Measurements from ENCODE around the gene BPHL. TPM values are rescaled to one million over a fixed set of nuclear protein-coding genes. Genes with fewer than 3 reads are reported as not detected.
"Not testable (repeated sequence)": the region's sequence is repeated elsewhere in the genome, so short reads cannot be mapped to it uniquely, and the experiment has no call there.

BPHL gene
- total RNA-seq, 1 donor from 2014 or later = 27.7 TPM

DNA sequence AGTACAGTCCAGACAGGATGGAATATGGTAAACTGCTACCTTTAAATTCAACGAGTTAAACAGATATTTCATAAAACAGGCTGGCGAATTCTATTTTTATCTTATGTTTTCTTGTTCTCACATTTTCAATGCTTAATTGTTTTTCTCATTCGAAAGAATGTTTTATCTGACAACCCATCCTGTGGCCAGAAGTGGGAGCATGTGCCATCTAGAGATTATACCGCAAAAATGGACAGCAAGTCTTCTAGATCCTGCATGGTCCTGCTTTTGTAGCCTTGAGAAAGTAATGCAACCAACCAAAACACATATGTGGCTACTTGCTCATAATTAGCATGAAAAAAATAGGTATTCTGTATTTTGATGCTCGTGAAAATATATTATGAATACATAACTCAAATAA, 78.3 kb downstream of the BPHL start:
- no peaks in the 10 kb centered on the region for H3K4me1 Mint-ChIP-seq (ENCODE audit: unreplicated experiment)
- DNase-seq (ENCODE audit: extremely low spot score, unreplicated experiment) = no peak
- H3K9me3 Mint-ChIP-seq (ENCODE audit: unreplicated experiment) = no peaks in the 10 kb centered on the region
- H3K4me3 Mint-ChIP-seq (ENCODE audit: unreplicated experiment) = no peak overlapping the region
- no peak overlapping the region for H3K27ac Mint-ChIP-seq (ENCODE audit: unreplicated experiment)
- H3K27me3 Mint-ChIP-seq (ENCODE audit: unreplicated experiment) = no peaks in the 10 kb centered on the region
- TF ChIP-seq, protein P1, sequence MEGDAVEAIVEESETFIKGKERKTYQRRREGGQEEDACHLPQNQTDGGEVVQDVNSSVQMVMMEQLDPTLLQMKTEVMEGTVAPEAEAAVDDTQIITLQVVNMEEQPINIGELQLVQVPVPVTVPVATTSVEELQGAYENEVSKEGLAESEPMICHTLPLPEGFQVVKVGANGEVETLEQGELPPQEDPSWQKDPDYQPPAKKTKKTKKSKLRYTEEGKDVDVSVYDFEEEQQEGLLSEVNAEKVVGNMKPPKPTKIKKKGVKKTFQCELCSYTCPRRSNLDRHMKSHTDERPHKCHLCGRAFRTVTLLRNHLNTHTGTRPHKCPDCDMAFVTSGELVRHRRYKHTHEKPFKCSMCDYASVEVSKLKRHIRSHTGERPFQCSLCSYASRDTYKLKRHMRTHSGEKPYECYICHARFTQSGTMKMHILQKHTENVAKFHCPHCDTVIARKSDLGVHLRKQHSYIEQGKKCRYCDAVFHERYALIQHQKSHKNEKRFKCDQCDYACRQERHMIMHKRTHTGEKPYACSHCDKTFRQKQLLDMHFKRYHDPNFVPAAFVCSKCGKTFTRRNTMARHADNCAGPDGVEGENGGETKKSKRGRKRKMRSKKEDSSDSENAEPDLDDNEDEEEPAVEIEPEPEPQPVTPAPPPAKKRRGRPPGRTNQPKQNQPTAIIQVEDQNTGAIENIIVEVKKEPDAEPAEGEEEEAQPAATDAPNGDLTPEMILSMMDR (IDR thresholded peaks at IDR 0.05) = no peak
- H3K36me3 Mint-ChIP-seq (ENCODE audit: unreplicated experiment) = no peaks in the 10 kb centered on the region

DNA sequence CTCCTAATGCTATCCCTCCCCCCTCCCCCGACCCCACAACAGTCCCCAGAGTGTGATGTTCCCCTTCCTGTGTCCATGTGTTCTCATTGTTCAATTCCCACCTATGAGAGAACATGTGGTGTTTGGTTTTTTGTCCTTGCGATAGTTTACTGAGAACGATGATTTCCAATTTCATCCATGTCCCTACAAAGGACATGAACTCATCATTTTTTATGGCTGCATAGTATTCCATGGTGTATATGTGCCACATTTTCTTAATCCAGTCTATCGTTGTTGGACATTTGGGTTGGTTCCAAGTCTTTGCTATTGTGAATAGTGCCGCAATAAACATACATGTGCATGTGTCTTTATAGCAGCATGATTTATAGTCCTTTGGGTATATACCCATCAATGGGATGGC, 79.2 kb downstream of the BPHL start:
- H3K9me3 Mint-ChIP-seq (ENCODE audit: unreplicated experiment); H3K27ac Mint-ChIP-seq (ENCODE audit: unreplicated experiment); DNase-seq (ENCODE audit: extremely low spot score, unreplicated experiment); H3K4me3 Mint-ChIP-seq (ENCODE audit: unreplicated experiment); H3K4me1 Mint-ChIP-seq (ENCODE audit: unreplicated experiment); H3K36me3 Mint-ChIP-seq (ENCODE audit: unreplicated experiment); H3K27me3 Mint-ChIP-seq (ENCODE audit: unreplicated experiment): not testable (repeated sequence)

DNA sequence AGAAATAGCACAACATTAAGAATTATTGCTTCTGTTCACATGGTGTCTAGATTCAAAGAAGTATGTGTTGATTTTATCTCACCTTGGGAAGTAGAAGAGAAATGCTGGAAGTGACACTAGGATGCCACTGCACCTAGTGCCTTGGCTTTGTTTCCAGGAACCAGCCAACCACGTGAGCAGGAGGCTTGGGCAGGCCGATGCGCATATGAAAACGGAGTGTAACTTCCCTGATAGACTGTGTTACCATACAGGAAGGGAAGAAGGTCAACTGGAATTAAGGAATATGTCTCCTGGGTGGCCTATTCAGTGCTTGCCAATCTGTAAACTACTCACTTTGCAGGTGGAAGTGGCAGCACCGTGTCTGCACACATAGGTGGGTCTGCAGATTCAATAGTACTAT, 80.9 kb downstream of the BPHL start:
- TF ChIP-seq, protein P1 (IDR thresholded peaks at IDR 0.05) = no peak
- no peaks in the 10 kb centered on the region for H3K9me3 Mint-ChIP-seq (ENCODE audit: unreplicated experiment)
- H3K27ac Mint-ChIP-seq (ENCODE audit: unreplicated experiment) = no peak overlapping the region
- no peaks in the 10 kb centered on the region for H3K36me3 Mint-ChIP-seq (ENCODE audit: unreplicated experiment)
- no peaks in the 10 kb centered on the region for H3K27me3 Mint-ChIP-seq (ENCODE audit: unreplicated experiment)
- DNase-seq (ENCODE audit: extremely low spot score, unreplicated experiment) = no peak
- no peak overlapping the region for H3K4me3 Mint-ChIP-seq (ENCODE audit: unreplicated experiment)
- H3K4me1 Mint-ChIP-seq (ENCODE audit: unreplicated experiment) = no peaks in the 10 kb centered on the region

GRCh38 chr6:3200682-3201081, 82.2 kb downstream of the BPHL start:
- H3K36me3 Mint-ChIP-seq (ENCODE audit: unreplicated experiment) = no peaks in the 10 kb centered on the region
- no peak for DNase-seq (ENCODE audit: extremely low spot score, unreplicated experiment)
- no peak overlapping the region for H3K27ac Mint-ChIP-seq (ENCODE audit: unreplicated experiment)
- H3K4me1 Mint-ChIP-seq (ENCODE audit: unreplicated experiment) = peaks cover under 1% of the 10 kb centered on the region
- H3K9me3 Mint-ChIP-seq (ENCODE audit: unreplicated experiment) = no peaks in the 10 kb centered on the region
- H3K4me3 Mint-ChIP-seq (ENCODE audit: unreplicated experiment) = no peak overlapping the region
- no peaks in the 10 kb centered on the region for H3K27me3 Mint-ChIP-seq (ENCODE audit: unreplicated experiment)
- TF ChIP-seq, protein P1 (IDR thresholded peaks at IDR 0.05) = no peak

- Mint-ChIP-seq H3K4me1 (ENCODE audit: unreplicated experiment) (peaks cover 7% of the 10 kb centered on the region), H3K9me3 (ENCODE audit: unreplicated experiment) (no peaks in the 10 kb centered on the region), H3K27me3 (ENCODE audit: unreplicated experiment) (no peaks in the 10 kb centered on the region), H3K36me3 (ENCODE audit: unreplicated experiment) (no peaks in the 10 kb centered on the region), H3K4me3 (ENCODE audit: unreplicated experiment) (no peak overlapping the region), H3K27ac (ENCODE audit: unreplicated experiment) (no peak overlapping the region)
- TF ChIP-seq, protein P1 (IDR thresholded peaks at IDR 0.05) = no peak
- no peak for DNase-seq (ENCODE audit: extremely low spot score, unreplicated experiment)
Measured at GRCh38 chr6:3201388-3201787, 82.9 kb downstream of the BPHL start.

Other genes with a start within 250 kb of the BPHL start
- gene SERPINB9, start 215.4 kb upstream of the BPHL start, total RNA-seq = 0.34 and 0.48 TPM in 2 replicates
- 90.2 and 93.1 TPM in 2 replicates for gene SERPINB6, start 147.1 kb upstream of the BPHL start, total RNA-seq
- gene NQO2, start 118.8 kb upstream of the BPHL start, total RNA-seq = 35.5 and 40.1 TPM in 2 replicates
- 28.1 and 31.6 TPM in 2 replicates for gene RIPK1, start 50.2 kb upstream of the BPHL start, total RNA-seq
- gene TUBB2A, start 38.8 kb downstream of the BPHL start, total RNA-seq = 82.3 and 92.3 TPM in 2 replicates
- gene TUBB2B, start 108.9 kb downstream of the BPHL start, total RNA-seq = 61.7 and 67.2 TPM in 2 replicates
- gene PSMG4, start 140.2 kb downstream of the BPHL start, total RNA-seq = 20.4 and 22.0 TPM in 2 replicates